DOHH2 (cell line): ENCODE data around the gene TTBK1.

Experiments
- H3F3A ChIP-seq: fragments of 200-600 bp; sonication (generic), shearing (Covaris generic); 2 replicates; pipeline ENCODE4 v1.6.0; 2016; ENCODE audit warnings: antibody characterized with exemption, mild to moderate bottlenecking; ENCODE audit not compliant: control insufficient read depth, insufficient read depth
- H3K27ac ChIP-seq: fragments of 200-600 bp; sonication (generic); 2 replicates; pipeline ENCODE4 v1.5.1; 2014; ENCODE audit warnings: low read depth, mild to moderate bottlenecking, low read length, moderate library complexity
- H3K27me3 ChIP-seq: fragments of 200-600 bp; sonication (generic); 2 replicates; pipeline ENCODE4 v1.6.1; 2014; ENCODE audit warnings: mild to moderate bottlenecking, low read length, mixed read lengths; ENCODE audit not compliant: control insufficient read depth
- H3K36me3 ChIP-seq: fragments of 200-600 bp; sonication (generic); 2 replicates; pipeline ENCODE4 v1.6.1; 2014; ENCODE audit warnings: mild to moderate bottlenecking, low read length, moderate library complexity, mixed read lengths; ENCODE audit not compliant: control insufficient read depth
- H3K4me1 ChIP-seq: fragments of 200-600 bp; sonication (generic); 2 replicates; pipeline ENCODE4 v1.6.1; 2014; ENCODE audit warnings: mild to moderate bottlenecking, low read length, mixed read lengths; ENCODE audit not compliant: control insufficient read depth
- H3K4me2 ChIP-seq: fragments of 200-600 bp; sonication (generic); 2 replicates; pipeline ENCODE4 v1.6.0; 2014; ENCODE audit warnings: mild to moderate bottlenecking, low read length, moderate library complexity
- H3K4me3 ChIP-seq: fragments of 200-600 bp; sonication (generic); 2 replicates; pipeline ENCODE4 v1.5.1; 2014; ENCODE audit warnings: mild to moderate bottlenecking, low read length, mixed read lengths
- H3K79me2 ChIP-seq: fragments of 200-600 bp; sonication (generic); 2 replicates; pipeline ENCODE4 v1.6.1; 2014; ENCODE audit warnings: mild to moderate bottlenecking, low read length, mixed read lengths; ENCODE audit not compliant: control insufficient read depth
- H3K9me2 ChIP-seq: fragments of 200-600 bp; sonication (generic); replicated peaks from 2 replicates; pipeline ENCODE4 v1.6.1; 2014; ENCODE audit warnings: mild to moderate bottlenecking, low read length, mixed read lengths; ENCODE audit not compliant: control insufficient read depth
- H3K9me3 ChIP-seq: fragments of 200-600 bp; sonication (generic); 2 replicates; pipeline ENCODE4 v1.6.1; 2014; ENCODE audit warnings: antibody characterized with exemption, low read length, mixed read lengths; ENCODE audit not compliant: control insufficient read depth, insufficient read depth
- H4K20me1 ChIP-seq: fragments of 200-600 bp; sonication (generic); 2 replicates; pipeline ENCODE4 v1.6.0; 2014; ENCODE audit warnings: low read depth, mild to moderate bottlenecking, antibody characterized with exemption, low read length, moderate library complexity; ENCODE audit not compliant: control insufficient read depth, insufficient read depth
- CTCF ChIP-seq: fragments of 200-600 bp; sonication (generic); IDR thresholded peaks from one replicate; pipeline ENCODE4 v1.5.1; 2014; ENCODE audit warnings: antibody characterized with exemption, mild to moderate bottlenecking, low read depth, low read length; ENCODE audit not compliant: poor library complexity, severe bottlenecking
- EZH2phosphoT487 ChIP-seq: fragments of 200-600 bp; sonication (generic); IDR thresholded peaks from 2 replicates; pipeline ENCODE4 v1.6.1; 2017; ENCODE audit warnings: borderline replicate concordance, mild to moderate bottlenecking, antibody characterized with exemption, low read length, moderate library complexity, mixed read lengths

The TTBK1 gene

GRCh38 chr6:43331470-43331869 lies 88.2 kb downstream of the TTBK1 start:
- Histone ChIP-seq H3K36me3 (peaks cover 73% of the 10 kb centered on the region), H4K20me1 (no peaks in the 10 kb centered on the region), H3K27me3 (no peaks in the 10 kb centered on the region), H3K4me1 (peaks cover 11% of the 10 kb centered on the region), H3K4me2 (no peak overlapping the region), H3K4me3 (no peak overlapping the region), H3K79me2 (no peaks in the 10 kb centered on the region), H3K27ac (no peak overlapping the region), H3K9me3 (no peaks in the 10 kb centered on the region), H3F3A (peaks cover 38% of the 10 kb centered on the region), H3K9me2 (no peaks in the 10 kb centered on the region)
- TF ChIP-seq CTCF (no peak), EZH2phosphoT487 (no peak)

GRCh38 chr6:43331891-43332290 lies 88.6 kb downstream of the TTBK1 start:
- Histone ChIP-seq H3K4me3 (no peak overlapping the region), H3K36me3 (peaks cover 77% of the 10 kb centered on the region), H3K9me2 (no peaks in the 10 kb centered on the region), H3K4me2 (no peak overlapping the region), H3K79me2 (no peaks in the 10 kb centered on the region), H3F3A (peaks cover 39% of the 10 kb centered on the region), H4K20me1 (no peaks in the 10 kb centered on the region), H3K27me3 (no peaks in the 10 kb centered on the region), H3K9me3 (no peaks in the 10 kb centered on the region), H3K27ac (no peak overlapping the region), H3K4me1 (peaks cover 11% of the 10 kb centered on the region)
- TF ChIP-seq EZH2phosphoT487 (no peak), CTCF (no peak)

- Histone ChIP-seq H3F3A (peaks cover 53% of the 10 kb centered on the region), H3K27ac (0 out of 2 replicates have a peak overlapping the region, but pooled peaks have one; percentile 5), H3K4me1 (peaks cover 23% of the 10 kb centered on the region)
Measured at GRCh38 chr6:43334466-43335095, 91.3 kb downstream of the TTBK1 start.

More at GRCh38 chr6:43334466-43335095, 91.3 kb downstream of the TTBK1 start:
- H3K36me3 ChIP-seq = peaks cover 85% of the 10 kb centered on the region
- no peaks in the 10 kb centered on the region for H3K9me3 ChIP-seq
- H3K4me2 ChIP-seq = no peak overlapping the region
- no peaks in the 10 kb centered on the region for H3K27me3 ChIP-seq
- H4K20me1 ChIP-seq = peaks cover 5% of the 10 kb centered on the region; the same call in 1 of the 2 replicates
- peaks cover 11% of the 10 kb centered on the region for H3K79me2 ChIP-seq
- TF ChIP-seq CTCF (peak; percentile 58), EZH2phosphoT487 (no peak)
- H3K9me2 ChIP-seq = no peaks in the 10 kb centered on the region
- no peak overlapping the region for H3K4me3 ChIP-seq
